T-helper 9 cell (primary cell): Measurements from ENCODE around the gene C12orf50.
"Not testable (repeated sequence)": the region's sequence is repeated elsewhere in the genome, so short reads cannot be mapped to it uniquely, and the experiment has no call there.

ENCODE experiments used
- DNase-seq: peaks from one replicate; pipeline ENCODE4 v3.0.0-alpha.2; 2020
- total RNA-seq, 2 donors: gene quantifications; one replicate each; lab custom pipeline; 2026; lab: John Stamatoyannopoulos, UW

The C12orf50 gene, protein sequence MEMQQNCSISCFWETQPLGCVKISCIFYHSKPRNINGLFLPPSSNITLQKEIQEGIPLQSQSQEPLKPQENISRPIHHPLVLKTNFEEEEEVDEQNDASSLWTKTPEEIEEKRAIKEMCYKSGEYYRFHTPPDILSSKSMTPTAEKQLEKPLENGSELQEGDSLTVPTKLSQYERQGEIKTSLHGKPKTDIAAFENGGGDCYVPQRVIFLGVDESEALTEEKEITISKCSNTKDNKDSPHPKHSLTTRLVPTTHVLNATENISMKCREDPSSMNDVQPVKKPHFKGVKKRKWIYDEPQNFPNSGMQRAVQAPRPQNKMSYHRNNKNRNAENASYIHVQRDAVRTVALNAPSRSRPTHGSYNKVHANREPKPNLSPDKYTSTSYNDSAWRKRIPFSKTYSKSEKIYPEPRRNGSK
- 0 to 0.07 reads per million in 2 donors for total RNA-seq

DNA sequence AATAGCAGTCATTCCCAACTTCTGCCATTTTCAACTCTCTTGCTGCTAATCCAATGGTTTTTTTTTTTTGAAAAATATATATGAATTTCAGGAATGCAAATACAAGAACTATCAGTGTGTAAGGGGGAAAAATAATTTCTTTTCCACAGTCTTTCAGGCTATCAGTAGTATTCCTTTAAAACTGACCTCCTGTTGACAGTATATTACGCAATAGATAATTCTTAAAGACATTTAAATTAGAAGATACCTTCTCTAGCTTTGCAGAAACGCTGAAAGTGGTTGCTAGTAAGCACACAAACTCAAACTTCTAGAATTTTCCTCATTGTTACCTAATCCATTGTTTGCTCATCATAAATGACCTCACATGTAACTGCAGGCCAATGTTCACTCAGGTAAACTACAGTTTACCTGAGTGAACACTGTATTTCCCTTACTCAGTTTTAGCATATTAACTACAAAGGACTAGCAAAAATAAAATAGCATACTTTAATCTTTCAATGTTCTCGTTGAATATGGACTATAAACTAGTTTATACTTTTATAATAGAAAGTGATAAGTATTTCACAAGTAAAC lies at the start of gene C12orf50:
TSS of gene C12orf50 (minus strand) at position 309 of the 573 bp plus-strand sequence. CDS start 2,439 bp downstream, outside the sequence.
- no peak for DNase-seq

DNA sequence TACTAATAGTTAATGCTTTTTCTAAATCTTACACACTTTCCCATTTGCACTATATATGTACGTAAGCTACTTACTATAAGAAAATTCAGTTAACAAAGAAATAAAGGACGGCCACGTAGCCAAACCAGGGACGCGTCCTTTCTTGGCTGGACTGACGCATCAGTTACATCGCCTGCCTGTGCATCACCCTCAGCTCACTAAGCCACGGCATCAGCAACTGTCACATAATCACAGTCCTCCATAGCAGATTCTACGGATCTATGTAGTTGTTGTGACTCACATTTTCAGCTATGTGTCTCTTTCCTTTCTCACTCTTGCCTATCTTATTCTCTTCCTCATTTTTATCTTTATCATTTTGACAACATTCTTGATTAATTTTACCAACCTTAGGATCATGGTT lies 38.1 kb upstream of the C12orf50 start:
- no peak for DNase-seq

DNA sequence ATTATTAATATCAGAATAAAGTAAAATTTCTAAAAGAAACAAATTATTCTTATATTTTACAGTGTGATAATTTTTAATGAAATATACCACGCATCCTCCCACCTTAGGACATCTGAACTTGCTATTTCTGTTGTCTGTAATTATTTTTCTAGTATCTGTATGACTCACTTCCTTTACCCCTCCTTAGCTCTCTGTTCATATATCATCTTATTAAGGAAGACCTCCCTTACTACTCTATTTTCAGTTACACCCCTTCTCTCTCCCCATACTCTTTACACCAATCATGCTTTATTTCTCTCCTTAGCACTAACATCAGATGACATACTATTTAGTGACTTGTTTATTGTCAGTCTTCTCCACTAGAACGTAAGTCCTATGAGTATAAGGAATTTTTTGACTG lies 34.2 kb upstream of the C12orf50 start:
- DNase-seq: no peak

DNA sequence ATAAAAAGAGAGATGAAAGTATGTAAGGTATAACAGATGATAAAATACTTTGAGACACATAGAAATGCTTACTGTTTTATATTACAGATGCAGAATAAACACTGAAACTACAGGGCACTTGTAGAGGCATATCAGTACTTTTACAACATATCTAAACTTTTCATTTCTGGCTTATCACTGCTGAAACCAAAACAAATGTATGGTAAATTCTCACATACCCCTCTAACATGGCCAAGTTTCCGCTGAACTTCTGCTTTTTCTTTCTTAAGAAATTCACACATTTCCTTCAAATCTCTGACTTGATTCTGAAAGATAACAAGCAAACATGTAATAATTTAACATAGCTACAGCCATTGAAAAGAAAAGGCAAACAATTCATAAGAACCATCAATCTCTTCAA lies 33.3 kb upstream of the C12orf50 start:
- no peak for DNase-seq

DNA sequence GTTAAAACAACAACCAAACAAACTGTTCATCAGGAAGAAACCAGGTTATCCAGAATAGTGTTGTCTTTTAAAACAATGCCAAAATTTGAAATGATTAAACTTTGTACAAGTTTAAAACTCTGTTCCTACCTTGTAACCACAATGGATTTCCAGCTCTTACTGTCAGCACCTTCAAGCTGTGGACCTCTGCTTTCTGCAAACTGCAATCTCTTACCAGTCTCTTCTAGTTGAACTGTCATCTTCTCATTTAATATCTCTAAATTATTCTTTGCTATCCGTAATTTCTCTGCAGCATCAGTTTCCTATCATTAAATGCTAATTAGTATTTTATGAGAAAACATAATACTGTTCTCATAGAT lies 29.5 kb upstream of the C12orf50 start:
- DNase-seq: no peak

DNA sequence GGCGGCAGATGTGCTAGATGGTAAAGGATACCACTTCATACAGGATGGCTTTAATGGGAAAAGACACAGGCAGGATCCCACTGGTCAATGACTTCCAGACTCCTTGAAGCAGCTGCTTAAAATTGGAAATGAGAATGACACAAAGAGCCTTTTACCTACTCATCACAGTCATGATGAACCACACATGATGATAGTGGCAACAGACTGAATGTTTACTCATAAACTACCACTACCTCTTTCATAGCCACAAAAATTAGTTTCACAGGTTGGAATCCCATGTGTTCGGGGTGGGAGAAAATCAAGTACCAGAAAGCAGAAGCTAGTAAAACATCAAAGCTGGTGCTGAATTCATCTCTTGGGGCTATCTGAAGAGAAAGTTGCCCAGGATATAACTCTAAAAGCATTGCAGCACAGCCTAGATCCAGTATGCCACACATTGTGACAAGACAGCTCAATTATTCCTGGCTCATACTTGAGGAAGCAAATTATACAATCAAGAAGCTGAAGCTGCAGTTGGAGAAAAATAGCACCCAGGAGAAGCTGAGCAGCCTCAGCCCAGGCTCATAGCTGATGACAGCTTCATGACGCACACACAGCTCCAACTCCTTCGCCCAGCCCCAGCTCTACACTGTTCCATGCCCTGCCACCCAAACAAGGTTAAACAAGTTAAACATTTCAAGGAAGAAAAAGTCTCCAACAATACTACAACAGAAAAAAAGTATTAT lies 29.0 kb upstream of the C12orf50 start:
- DNase-seq: no peak

DNA sequence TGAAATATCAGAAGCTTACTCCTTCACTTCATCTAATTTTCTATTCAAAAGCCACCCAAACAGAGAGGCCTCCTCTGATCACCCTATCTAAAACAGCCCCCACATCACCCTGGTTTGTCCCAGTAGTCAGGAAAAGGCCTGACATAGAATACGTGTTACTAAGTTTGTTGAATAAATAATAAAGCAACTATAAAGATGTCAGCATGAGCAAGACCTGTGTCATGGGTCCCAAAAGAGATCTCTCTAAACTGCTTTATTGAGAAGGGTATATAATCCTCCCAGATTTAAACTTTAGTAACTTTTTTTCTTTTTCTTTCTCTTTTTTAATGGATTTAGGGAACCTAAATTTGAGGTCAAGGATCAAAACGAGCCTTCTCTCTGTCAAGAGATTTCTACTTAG lies 27.4 kb upstream of the C12orf50 start:
- no peak for DNase-seq

DNA sequence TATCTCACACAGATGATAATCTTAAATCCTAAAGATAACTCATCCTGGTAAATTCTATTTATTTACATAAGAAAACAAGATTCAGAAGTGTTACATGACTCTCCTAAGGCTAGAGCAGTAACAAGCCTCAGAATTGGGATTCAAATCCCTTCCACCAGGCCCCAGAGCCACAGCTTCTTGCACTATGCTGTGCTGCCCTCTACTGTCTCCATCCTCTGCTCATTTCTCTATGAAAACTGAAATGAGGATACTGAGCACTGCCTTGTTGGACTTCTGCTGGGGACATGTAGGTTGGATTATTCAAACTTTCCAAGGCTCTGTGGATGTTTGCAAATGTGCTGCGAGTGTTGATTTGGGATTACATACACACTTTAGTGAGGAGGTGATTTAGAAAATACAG lies 23.5 kb upstream of the C12orf50 start:
- DNase-seq: no peak

DNA sequence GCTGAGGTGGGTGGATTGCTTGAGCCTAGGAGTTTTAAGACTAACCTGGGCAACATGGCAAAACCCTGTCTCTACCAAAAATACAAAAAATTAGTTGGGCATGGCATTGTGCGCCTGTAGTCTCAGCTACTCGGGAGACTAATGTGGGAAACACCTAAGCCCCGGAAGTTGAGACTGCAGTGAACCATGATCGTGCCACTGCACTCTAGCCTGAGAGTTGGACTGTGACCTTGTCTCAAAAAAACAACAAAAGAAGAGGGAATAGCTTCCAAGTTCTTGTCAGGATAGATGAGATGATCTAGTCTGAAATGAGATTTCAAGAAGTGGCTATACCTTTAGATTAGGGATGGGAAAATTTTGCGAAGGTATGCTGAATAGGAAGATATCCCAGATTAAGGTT lies 14.8 kb upstream of the C12orf50 start:
- DNase-seq: no peak

DNA sequence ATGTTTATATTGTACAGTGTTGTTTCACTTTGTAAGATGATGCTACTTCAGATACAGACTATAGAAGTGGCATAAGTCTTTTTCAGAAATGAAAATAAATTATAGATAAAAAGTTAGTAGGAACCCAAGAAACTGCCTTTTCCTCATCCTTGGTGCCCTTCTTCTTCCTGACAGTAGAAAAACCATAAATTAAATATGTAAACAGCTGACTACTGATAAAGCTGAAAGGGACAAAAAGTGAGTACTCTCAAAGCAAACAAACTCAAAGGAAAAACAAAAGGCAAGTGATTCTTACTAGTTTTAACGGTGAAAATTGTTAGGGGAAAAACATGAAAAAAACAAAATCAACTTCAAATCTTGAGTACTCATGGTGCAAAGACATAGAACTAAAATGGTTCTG lies 8.6 kb upstream of the C12orf50 start:
- DNase-seq: no peak

DNA sequence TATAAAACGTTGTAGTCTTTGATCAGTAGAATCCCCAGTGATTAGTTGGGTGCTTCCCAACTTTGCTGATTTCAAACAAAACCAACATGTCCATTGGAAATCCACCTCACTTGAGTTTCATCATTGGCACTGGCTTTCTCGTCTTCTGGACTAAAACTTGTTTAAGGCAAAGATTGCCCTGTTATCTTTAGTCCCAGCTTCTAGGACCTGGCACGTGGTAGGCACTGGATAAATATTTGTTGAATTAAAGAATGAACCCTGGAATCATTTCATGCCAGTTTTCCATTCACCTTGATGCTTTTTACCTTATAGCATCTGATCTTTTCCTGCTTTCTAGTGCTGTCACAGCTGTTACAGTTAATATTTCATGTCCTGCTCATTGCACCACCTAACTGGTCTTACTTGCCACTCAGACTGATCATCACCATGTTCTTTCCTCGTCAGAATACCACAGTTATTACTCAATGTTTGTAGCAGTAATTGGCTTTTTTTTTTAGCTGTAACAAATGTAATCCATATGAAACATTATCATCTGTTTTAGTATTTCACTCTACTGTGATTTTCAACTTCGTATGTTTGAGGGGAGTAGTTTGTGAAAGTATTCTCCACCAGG lies 7.3 kb upstream of the C12orf50 start:
- DNase-seq: no peak

DNA sequence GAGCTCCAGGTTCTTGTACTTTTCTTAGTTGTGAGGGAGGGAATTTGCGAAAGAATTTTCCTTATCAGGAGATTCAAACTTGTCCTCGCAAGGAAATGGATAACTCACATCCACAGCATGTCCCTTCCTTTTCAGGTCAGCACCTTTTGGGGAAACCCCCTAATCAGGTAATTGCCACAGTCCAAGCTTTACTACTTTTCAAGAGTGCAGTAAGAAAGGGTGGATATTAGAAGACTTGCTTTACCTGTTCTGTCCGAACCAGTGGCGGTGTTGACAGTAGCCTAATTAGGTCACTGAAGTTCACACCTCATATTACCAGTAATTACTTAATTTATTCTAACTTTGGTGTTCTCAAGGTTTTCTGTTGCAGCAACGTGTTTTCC lies 6.7 kb upstream of the C12orf50 start:
- no peak for DNase-seq

DNA sequence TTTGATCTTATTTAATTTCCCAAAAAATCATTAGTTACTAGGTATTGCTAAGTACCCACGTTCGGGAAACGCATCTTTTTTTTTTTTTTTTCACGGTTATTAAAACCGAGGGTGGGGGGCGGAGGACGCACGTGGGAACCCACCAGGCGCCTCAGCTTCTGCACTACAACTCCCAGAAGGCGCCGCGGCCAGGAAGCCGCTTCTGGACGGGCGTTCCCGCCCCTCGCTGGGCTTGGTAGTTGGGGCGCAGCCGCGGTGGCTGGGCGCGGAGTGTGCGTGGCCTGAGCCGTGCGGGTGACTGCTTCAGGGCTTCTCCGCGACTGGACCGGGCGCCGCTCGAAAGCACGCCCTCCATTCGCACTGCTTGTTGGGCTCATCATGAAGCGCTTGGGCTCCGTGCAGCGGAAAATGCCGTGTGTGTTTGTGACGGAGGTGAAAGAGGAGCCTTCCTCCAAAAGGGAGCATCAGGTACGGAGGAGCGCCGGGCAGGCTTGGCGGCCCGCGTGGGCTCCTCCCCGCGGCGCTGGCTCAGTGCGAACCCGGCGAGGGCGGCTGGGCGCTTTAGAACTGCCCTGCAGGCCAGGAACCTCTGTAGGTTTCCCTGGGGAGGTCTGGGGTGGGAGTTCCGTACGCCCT lies 6.2 kb upstream of the C12orf50 start:
- DNase-seq: peak; percentile 78

DNA sequence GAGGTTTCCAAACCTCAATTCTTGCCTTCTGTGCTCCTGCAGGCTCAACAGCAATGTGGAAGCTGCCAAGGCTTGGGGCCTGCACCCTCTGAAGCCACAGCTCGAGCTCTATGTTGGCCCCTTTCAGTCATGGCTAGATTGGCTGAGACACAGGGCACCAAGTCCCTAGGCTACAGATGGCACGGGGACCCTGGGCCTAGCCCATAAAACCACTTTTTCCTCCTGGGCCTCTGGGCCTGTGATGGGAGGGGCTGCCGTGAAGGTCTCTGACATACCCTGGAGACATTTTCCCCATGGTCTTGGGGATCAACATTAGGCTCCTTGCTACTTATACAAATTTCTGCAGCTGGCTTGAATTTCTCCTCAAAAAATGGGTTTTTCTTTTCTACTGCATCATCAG lies 2.0 kb upstream of the C12orf50 start:
- not testable (repeated sequence) for DNase-seq

DNA sequence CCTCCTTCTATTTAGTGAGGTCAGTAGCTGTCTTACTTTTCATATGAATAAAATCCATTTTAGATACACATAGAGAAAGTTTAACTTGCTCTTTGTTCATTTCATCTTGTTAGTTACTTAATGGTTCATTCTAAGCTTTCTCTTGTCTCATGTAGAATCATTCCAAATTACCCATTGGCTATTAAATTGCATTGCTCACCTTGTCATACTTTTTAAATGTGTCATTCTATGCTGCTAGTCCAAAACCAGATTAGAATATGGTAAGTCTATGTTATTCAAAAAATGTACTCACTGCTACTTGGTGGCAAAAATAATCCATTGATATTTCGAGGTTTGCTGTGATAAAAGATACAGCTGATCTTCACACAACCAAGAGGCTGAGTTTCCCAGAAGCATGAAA lies 3.0 kb downstream of the C12orf50 start:
- no peak for DNase-seq

DNA sequence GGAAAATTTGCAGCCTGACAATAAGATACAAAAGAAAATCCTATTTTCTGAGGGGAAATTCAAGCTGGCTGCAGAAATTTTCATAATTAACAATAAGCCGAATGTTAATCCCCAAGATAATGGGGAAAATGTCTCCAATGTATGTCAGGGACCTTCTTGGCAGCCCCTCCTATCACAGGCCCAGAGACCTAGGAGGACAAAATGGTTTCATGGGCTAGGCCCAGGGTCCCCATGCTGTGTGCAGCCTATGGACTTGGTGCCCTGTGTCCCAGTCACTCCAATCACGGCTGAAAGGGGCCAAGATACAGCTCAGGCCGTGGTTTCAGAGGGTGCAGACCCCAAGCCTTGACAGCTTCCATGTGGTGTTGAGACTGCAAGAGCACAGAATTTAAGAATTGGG lies 11.2 kb downstream of the C12orf50 start:
- DNase-seq: no peak

DNA sequence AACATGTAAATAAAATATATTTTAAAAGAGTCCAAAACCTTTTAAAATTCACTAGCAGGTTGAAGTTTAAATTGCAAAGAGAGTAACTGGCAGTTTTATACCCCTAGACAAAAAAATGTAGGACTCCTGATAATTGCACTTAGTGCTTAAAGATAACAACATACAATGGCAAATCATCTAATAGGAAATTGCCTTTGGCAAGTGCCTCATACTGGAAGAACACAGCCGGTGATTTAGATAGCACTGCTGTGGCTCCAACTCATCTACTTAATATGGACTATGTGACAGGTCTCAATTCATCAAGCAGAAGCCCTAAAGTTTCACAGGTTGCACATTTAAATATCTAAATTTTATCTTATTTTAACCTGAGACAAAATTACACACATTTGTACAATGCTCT lies 13.4 kb downstream of the C12orf50 start:
- no peak for DNase-seq

DNA sequence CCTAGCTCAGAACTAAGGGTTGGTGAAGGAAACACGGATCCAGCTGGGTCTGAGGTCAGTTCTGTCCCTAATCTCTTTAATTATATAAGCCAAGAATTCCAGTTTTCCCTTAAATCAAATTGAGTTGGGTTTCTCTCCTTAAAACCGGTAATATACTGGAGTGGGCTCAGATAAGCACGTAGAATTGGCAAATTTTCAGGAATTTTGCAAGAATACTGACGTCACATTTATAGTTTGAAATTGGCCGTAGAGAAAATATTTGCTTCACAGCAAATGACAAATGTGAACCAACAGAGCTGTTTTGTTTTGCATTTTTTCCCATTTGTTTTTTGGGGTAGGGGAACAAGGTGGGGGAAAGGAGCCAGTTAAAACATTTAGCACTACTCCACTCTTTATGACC lies 17.4 kb downstream of the C12orf50 start:
- no peak for DNase-seq

DNA sequence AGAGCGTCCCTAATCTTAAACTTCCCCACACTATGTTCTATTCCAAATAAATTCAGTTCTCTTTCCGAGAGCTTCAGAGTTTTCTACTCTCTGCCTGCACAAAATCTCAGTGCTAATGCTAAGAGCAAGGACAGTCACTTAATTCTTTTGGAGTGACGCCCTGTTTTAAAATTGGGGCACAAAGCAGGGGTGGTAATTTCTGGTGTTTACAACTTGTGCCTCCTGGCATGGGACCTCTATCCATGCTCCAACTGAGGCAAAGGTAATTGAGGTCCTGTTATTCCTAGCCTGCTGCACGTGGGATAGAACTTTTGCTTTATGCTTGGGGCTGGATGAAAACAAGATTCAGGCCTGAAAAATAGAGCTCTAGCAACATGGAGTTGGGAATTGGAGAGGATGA lies 22.9 kb downstream of the C12orf50 start:
- no peak for DNase-seq

DNA sequence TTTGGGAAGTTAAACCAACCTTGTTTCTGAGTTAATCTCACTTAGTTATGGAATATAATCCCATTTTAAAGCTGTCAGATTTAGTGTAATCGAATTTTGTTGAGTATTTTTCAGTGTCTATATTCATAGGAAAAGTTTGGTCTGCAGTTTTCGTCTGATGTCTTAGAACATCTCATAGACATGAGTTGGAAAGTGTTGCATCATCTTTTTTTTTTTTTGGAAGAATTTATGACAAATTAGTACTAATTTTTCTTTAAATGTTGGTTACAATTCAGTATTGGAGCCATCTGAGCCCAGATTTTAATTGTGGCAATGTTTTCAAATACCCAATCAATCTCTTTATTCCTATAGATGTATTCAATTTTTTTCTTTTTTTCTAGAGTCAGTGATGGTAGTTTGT lies 27.9 kb downstream of the C12orf50 start:
- no peak for DNase-seq

DNA sequence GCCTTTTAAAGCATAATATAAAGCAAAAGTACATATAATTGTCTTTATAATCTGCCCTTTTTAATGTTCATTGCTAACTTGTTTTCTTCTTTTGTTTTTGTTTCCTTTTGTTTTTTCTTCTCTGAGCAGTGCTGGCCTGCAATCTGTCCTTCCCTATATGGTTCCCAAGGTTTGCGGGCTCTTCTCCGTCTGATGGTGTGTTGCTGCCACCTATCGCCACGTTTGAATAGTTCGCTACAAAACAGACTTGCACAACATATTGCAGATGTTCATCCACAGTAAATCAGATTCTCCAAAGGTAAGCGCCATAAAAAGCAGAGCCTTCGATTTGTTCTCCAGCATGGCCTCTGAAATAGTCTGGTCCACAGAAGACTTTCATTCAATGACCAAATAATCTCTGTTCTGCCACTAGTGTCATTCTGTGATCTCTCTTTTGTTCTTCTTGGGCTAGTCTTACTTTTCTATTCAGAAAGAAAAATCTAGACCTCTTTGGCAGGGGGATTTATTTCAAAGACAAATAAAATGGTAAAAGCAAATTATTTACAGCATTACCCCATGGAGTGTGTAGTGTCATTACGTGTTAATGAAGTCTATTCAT lies 33.5 kb downstream of the C12orf50 start:
- peak; percentile 2 for DNase-seq

DNA sequence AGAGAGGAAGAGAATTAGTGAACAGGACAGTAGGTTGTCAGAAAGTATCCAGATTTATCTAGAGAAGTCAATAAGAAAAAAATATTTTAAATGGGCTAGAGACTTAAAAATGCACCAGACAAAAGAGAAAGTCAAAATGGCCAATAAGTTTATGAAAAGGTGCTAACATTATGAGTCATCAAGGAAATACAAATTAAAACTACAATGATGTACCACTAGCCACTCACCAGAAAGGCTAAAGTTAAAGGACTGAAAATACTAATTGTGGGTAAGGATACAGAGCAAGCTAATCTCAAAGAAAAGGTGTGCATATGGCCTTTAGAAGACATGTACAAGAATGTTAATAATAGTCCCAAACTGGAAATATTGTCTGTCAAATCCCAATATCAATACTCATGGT lies 37.7 kb downstream of the C12orf50 start:
- DNase-seq: no peak

DNA sequence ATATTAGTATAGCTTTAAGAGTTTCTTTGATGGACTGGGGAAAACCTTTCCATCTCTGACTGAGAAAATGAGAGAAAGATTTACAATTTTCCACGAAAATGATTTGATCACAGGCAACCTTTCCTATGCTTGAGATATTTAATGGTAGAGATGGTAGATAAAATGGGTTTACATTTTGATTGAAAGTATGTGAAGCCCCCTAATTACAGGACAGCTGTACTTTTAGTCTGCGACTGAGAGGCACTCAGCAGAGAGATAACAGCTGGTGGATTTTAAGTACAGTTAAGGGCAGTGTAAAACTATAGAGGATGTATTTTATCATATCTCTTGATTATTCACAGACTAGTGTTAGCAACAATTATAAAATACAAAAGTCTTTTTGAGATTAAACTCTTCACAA lies 40.7 kb downstream of the C12orf50 start:
- no peak for DNase-seq
